ENCODE measurements around the gene CDH6. TPM values are rescaled to one million over a fixed set of nuclear protein-coding genes. Genes with fewer than 3 reads are reported as not detected.

The CDH6 gene
- total RNA-seq, 1 experiment from 2014 or later, result 0.12 TPM

DNA sequence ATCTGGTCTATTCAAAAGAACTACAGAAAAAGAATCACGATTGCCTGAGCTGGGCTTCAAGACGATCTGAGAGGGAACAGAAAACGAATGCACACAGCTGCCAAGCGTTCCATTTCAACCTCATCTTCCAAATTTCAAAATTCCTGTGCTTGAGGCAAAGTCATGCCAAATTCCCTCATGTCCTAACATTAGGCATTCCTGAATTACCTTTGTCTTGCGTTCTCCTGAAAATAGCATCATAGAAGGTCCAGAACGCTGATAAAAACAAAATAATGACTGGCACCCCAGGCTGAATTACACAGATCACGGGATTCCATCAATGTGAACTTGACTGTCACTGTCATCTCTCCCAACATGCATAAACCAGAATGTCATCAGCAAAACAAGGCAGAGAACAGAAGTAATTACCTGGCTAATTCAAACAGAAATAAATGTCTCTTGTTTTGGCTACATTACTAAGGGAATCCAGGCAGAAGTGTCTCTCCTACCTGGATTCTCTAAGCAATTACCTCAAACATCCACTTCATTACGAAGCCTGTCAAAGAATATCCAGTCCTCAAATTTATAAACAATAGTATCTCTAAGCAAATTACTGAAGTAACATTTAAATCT, 12.0 kb upstream of the CDH6 start:
- BruUV-seq (replicated peaks), result no TSS peak
- Histone ChIP-seq H3K27me3 (ENCODE audit: insufficient read depth, low read length) (no peaks in the 10 kb centered on the region), H2AFZ (ENCODE audit: low read depth, low read length, poor library complexity, severe bottlenecking) (no peak overlapping the region), H4K20me1 (ENCODE audit: insufficient read depth) (no peaks in the 10 kb centered on the region), H3K4me2 (ENCODE audit: low read length) (no peak overlapping the region), H3K9me2 (ENCODE audit: insufficient read depth) (no peaks in the 10 kb centered on the region), H3K27ac (ENCODE audit: low read depth, low read length) (no peak overlapping the region), H3K9ac (ENCODE audit: low read length) (no peak overlapping the region), H3K4me1 (ENCODE audit: control insufficient read depth in 1 of 2, insufficient read depth in 2 of 2, low read length in 2 of 2) (no peaks in the 10 kb centered on the region), H3K36me3 (ENCODE audit: control insufficient read depth in 1 of 2, insufficient read depth in 2 of 2, low read length in 2 of 2) (no peaks in the 10 kb centered on the region), H3K9me3 (ENCODE audit: control insufficient read depth in 1 of 2, insufficient read depth in 1 of 2, low read depth in 1 of 2, low read length in 2 of 2) (peaks cover 0 to 13% of the 10 kb centered on the region in 2 experiments; a peak in 2 of 4 replicates), H3K4me3 (replicated peaks in 1 of 2; ENCODE audit: low read depth in 1 of 2, low read length in 2 of 2) (no peak overlapping the region), H3K79me2 (ENCODE audit: insufficient read depth, low read length) (no peaks in the 10 kb centered on the region)
- RAD21 ChIA-PET (ENCODE audit: low non-redundant PET in 1 of 2, low total read pairs in 2 of 2, uncharacterized antibody in 2 of 2, unreplicated experiment in 2 of 2), result no interaction called here
- intact Hi-C loops (cut with micrococcal nuclease), result no loop called here
- TF ChIP-seq REST (IDR thresholded peaks at IDR 0.05; ENCODE audit: low read depth), result no peak
- TF ChIP-seq, protein P1, sequence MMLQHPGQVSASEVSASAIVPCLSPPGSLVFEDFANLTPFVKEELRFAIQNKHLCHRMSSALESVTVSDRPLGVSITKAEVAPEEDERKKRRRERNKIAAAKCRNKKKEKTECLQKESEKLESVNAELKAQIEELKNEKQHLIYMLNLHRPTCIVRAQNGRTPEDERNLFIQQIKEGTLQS (IDR thresholded peaks at IDR 0.05), result no peak
- no peak for TF ChIP-seq CBX3 (IDR thresholded peaks at IDR 0.05; ENCODE audit: low read depth)
- no peak for TF ChIP-seq POLR2AphosphoS5 (IDR thresholded peaks at IDR 0.05; ENCODE audit: low read depth, low read length)
- no peak for TF ChIP-seq YY1 (IDR thresholded peaks at IDR 0.05; ENCODE audit: extremely low read depth, insufficient replicate concordance, low read depth, low read length)
- TF ChIP-seq FOSL1 (IDR thresholded peaks at IDR 0.05; ENCODE audit: low read depth), result no peak
- no peak for TF ChIP-seq EGR1 (IDR thresholded peaks at IDR 0.05; ENCODE audit: low read depth)
- no peak for TF ChIP-seq SIN3A (IDR thresholded peaks at IDR 0.05; ENCODE audit: low read depth)
- no peak for TF ChIP-seq ZNF274 (IDR thresholded peaks at IDR 0.05; ENCODE audit: low read depth, low read length)
- no peak for TF ChIP-seq EZH2phosphoT487 (IDR thresholded peaks at IDR 0.05; ENCODE audit: borderline replicate concordance)
- TF ChIP-seq ELF1 (IDR thresholded peaks at IDR 0.05; ENCODE audit: borderline replicate concordance, low read depth), result no peak
- no peak for TF ChIP-seq ZFX (IDR thresholded peaks at IDR 0.05)
- TF ChIP-seq, protein P2, sequence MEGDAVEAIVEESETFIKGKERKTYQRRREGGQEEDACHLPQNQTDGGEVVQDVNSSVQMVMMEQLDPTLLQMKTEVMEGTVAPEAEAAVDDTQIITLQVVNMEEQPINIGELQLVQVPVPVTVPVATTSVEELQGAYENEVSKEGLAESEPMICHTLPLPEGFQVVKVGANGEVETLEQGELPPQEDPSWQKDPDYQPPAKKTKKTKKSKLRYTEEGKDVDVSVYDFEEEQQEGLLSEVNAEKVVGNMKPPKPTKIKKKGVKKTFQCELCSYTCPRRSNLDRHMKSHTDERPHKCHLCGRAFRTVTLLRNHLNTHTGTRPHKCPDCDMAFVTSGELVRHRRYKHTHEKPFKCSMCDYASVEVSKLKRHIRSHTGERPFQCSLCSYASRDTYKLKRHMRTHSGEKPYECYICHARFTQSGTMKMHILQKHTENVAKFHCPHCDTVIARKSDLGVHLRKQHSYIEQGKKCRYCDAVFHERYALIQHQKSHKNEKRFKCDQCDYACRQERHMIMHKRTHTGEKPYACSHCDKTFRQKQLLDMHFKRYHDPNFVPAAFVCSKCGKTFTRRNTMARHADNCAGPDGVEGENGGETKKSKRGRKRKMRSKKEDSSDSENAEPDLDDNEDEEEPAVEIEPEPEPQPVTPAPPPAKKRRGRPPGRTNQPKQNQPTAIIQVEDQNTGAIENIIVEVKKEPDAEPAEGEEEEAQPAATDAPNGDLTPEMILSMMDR (IDR thresholded peaks at IDR 0.05 in 2 of 3, conservative IDR thresholded peaks at IDR 0.05 in 1 of 3; ENCODE audit: borderline replicate concordance in 1 of 3, insufficient read depth in 1 of 3, low read depth in 2 of 3, low read length in 2 of 3), result no peak
- no peak for TF ChIP-seq RAD21 (IDR thresholded peaks at IDR 0.05; ENCODE audit: low read depth)
- TF ChIP-seq, protein P3, sequence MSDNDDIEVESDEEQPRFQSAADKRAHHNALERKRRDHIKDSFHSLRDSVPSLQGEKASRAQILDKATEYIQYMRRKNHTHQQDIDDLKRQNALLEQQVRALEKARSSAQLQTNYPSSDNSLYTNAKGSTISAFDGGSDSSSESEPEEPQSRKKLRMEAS (IDR thresholded peaks at IDR 0.05), result no peak
- no peak for TF ChIP-seq POLR2A (IDR thresholded peaks at IDR 0.05; ENCODE audit: borderline replicate concordance, extremely low read depth, insufficient read depth, insufficient read length)
- POLR2A ChIA-PET, result no interaction called here
- DNase-seq (ENCODE audit: low read depth, low spot score) (no peak), ATAC-seq (no peak)
- CTCF ChIA-PET, result no interaction called here
